Tibial nerve (tissue), 4 donors: ENCODE data around the gene HIPK3. TPM values are rescaled to one million over a fixed set of nuclear protein-coding genes. Genes with fewer than 3 reads are reported as not detected.

Source experiments
- DNase-seq, 2 donors: peaks; one replicate each; pipeline ENCODE4 v3.0.0-alpha.2; 2019; ENCODE audit warnings: low spot score in 2 of 2
- H3K27ac ChIP-seq, 4 donors: fragments of 200-600 bp; sonication (generic) in 3 of 4; one replicate each; pipeline ENCODE4 v1.5.1; 2017 to 2019; ENCODE audit warnings: mild to moderate bottlenecking in 1 of 4
- H3K27me3 ChIP-seq, 2 donors: fragments of 200-600 bp; sonication (generic) in 1 of 2; one replicate each; pipeline versions ENCODE4 v1.5.1 to v1.6.0; 2017 to 2019
- H3K36me3 ChIP-seq, 3 donors: fragments of 200-600 bp; sonication (generic); one replicate each; pipeline ENCODE4 v1.5.1; 2018 to 2019
- H3K4me1 ChIP-seq, 4 donors: fragments of 200-600 bp; sonication (generic) in 3 of 4; one replicate each; pipeline ENCODE4 v1.5.1; 2017 to 2019
- H3K4me3 ChIP-seq, 4 donors: fragments of 200-600 bp; sonication (generic) in 3 of 4; one replicate each; pipeline ENCODE4 v1.5.1; 2017 to 2019; ENCODE audit warnings: mild to moderate bottlenecking in 1 of 4, moderate library complexity in 1 of 4
- H3K9me3 ChIP-seq, 4 donors: fragments of 200-600 bp; sonication (generic) in 3 of 4; one replicate each; pipeline ENCODE4 v1.5.1; 2017 to 2019
- CTCF ChIP-seq, 5 experiments: fragments of 200-600 bp in 3 of 5; fragments of 450-650 bp in 2 of 5; sonication (generic) in 3 of 5; IDR thresholded peaks; one replicate each; pipeline ENCODE4 v1.5.1; 2016 to 2019; ENCODE audit warnings: antibody characterized with exemption in 5 of 5, mild to moderate bottlenecking in 3 of 5, moderate library complexity in 2 of 5
- EP300 ChIP-seq, 2 donors: sonication (generic); formaldehyde crosslinking; IDR thresholded peaks; one replicate each; pipeline ENCODE4 v1.6.1; 2017; ENCODE audit warnings: antibody characterized with exemption in 2 of 2, mild to moderate bottlenecking in 1 of 2
- POLR2A ChIP-seq, 2 donors: fragments of 450-650 bp; IDR thresholded peaks; one replicate each; pipeline ENCODE4 v1.6.1; 2017; ENCODE audit warnings: antibody characterized with exemption in 2 of 2, mild to moderate bottlenecking in 2 of 2, moderate library complexity in 2 of 2
- WGBS, 2 donors: methylation state at CpG; one replicate each; pipeline ENCODE4 v1.1.5; 2018; 5-methylcytosine and 5-hydroxymethylcytosine counted together
- total RNA-seq, 4 donors: library from RNA; depleted of rRNA; stranded (reverse); fragments of >200 nt; gene quantifications; one replicate each; pipeline ENCODE4 v1.1.0, GENCODE V29; 2016

The HIPK3 gene
- total RNA-seq, 4 donors from 2014 or later, result 212 to 302 (median 246) TPM

GRCh38 chr11:33387996-33388395 is 130.8 kb downstream of the HIPK3 start:
- no peak for DNase-seq
- peaks cover 0 to 8% (median 0%) of the 10 kb centered on the region in 4 donors for H3K4me1 ChIP-seq
- H3K36me3 ChIP-seq, result no peaks in the 10 kb centered on the region
- no peak overlapping the region for H3K4me3 ChIP-seq
- TF ChIP-seq CTCF (IDR thresholded peaks at IDR 0.05), result no peak
- TF ChIP-seq EP300 (IDR thresholded peaks at IDR 0.05), result no peak
- no peak for TF ChIP-seq POLR2A (IDR thresholded peaks at IDR 0.05)
- WGBS, 2 donors, result 84 to 85% methylated on average over 5 of the region's 5 CpGs
- H3K27me3 ChIP-seq, result no peaks in the 10 kb centered on the region
- H3K27ac ChIP-seq, result no peak overlapping the region
- peaks cover 0 to 13% (median 0%) of the 10 kb centered on the region in 4 donors for H3K9me3 ChIP-seq

GRCh38 chr11:33388793-33389525 is 131.8 kb downstream of the HIPK3 start:
- Histone ChIP-seq H3K36me3 (no peaks in the 10 kb centered on the region), H3K9me3 (peaks cover 0 to 13% (median 0%) of the 10 kb centered on the region in 4 donors), H3K27me3 (no peaks in the 10 kb centered on the region), H3K4me1 (no peaks in the 10 kb centered on the region), H3K4me3 (no peak overlapping the region), H3K27ac (no peak overlapping the region)
- TF ChIP-seq POLR2A (IDR thresholded peaks at IDR 0.05) (no peak), EP300 (IDR thresholded peaks at IDR 0.05) (no peak), CTCF (IDR thresholded peaks at IDR 0.05) (no peak)
- DNase-seq, result no peak
- WGBS, 2 donors, result 86 to 87% methylated on average over 7 of the region's 7 CpGs

GRCh38 chr11:33389635-33390034 is 132.5 kb downstream of the HIPK3 start:
- TF ChIP-seq CTCF (IDR thresholded peaks at IDR 0.05) (no peak), POLR2A (IDR thresholded peaks at IDR 0.05) (no peak), EP300 (IDR thresholded peaks at IDR 0.05) (no peak)
- Histone ChIP-seq H3K36me3 (no peaks in the 10 kb centered on the region), H3K27me3 (no peaks in the 10 kb centered on the region), H3K9me3 (peaks cover 0 to 13% (median 0%) of the 10 kb centered on the region in 4 donors), H3K27ac (no peak overlapping the region), H3K4me3 (no peak overlapping the region), H3K4me1 (no peaks in the 10 kb centered on the region)
- no peak for DNase-seq
- 89 to 90% methylated on average over 4 of the region's 4 CpGs for WGBS, 2 donors

GRCh38 chr11:33390944-33391892 is 134.0 kb downstream of the HIPK3 start:
- peaks cover 0 to under 1% (median 0%) of the 10 kb centered on the region in 4 donors for H3K9me3 ChIP-seq
- WGBS, 2 donors, result 86 to 90% methylated on average over 13 of the region's 13 CpGs
- H3K4me3 ChIP-seq, result no peak overlapping the region
- no peaks in the 10 kb centered on the region for H3K27me3 ChIP-seq
- H3K4me1 ChIP-seq, result no peaks in the 10 kb centered on the region
- DNase-seq, result no peak
- no peaks in the 10 kb centered on the region for H3K36me3 ChIP-seq
- TF ChIP-seq POLR2A (IDR thresholded peaks at IDR 0.05) (no peak), CTCF (IDR thresholded peaks at IDR 0.05) (no peak), EP300 (IDR thresholded peaks at IDR 0.05) (no peak)
- H3K27ac ChIP-seq, result no peak overlapping the region

- TF ChIP-seq POLR2A (IDR thresholded peaks at IDR 0.05), result no peak
- no peak for TF ChIP-seq CTCF (IDR thresholded peaks at IDR 0.05)
- no peak for TF ChIP-seq EP300 (IDR thresholded peaks at IDR 0.05)
- Histone ChIP-seq H3K27me3 (no peaks in the 10 kb centered on the region), H3K4me1 (no peaks in the 10 kb centered on the region), H3K27ac (no peak overlapping the region), H3K4me3 (no peak overlapping the region), H3K36me3 (no peaks in the 10 kb centered on the region), H3K9me3 (no peaks in the 10 kb centered on the region)
- DNase-seq, result no peak
- 87 to 89% methylated on average over 2 of the region's 2 CpGs for WGBS, 2 donors
These were observed 134.7 kb downstream of the HIPK3 start for GRCh38 chr11:33391893-33392251.
